ENCODE results near the gene KLHL10. TPM values are rescaled to one million over a fixed set of nuclear protein-coding genes. Genes with fewer than 3 reads are reported as not detected.
A peak's percentile ranks its signal among the peaks of the same experiment; 100 is the strongest.
"Not testable (repeated sequence)": the region's sequence is repeated elsewhere in the genome, so short reads cannot be mapped to it uniquely, and the experiment has no call there.

The KLHL10 gene
- total and polyA plus RNA-seq, 3 experiments from 2014 or later, result 0.24 TPM; not detected in 2

- H3K4me1 ChIP-seq (ENCODE audit: insufficient read depth, low read length), result peaks cover 17% of the 10 kb centered on the region
- no peak for DNase-seq
- no peaks in the 10 kb centered on the region for H3K36me3 ChIP-seq (ENCODE audit: insufficient read depth, low read length)
- H3K4me3 ChIP-seq (ENCODE audit: low read length), result peak overlapping the region; percentile 52
- no peak overlapping the region for H3K27ac ChIP-seq (ENCODE audit: low read depth, low read length)
- Mint-ChIP-seq H3K27ac (peak overlapping the region in 7 of 8 donors; percentile 21 to 86 (median 64)), H3K4me3 (peak overlapping the region; percentile 85 to 92 (median 87)), H3K4me1 (peaks cover 11 to 23% (median 13%) of the 10 kb centered on the region in 3 donors), H3K9me3 (no peaks in the 10 kb centered on the region), H3K36me3 (peaks cover 0 to 27% (median 5%) of the 10 kb centered on the region in 3 donors), H3K27me3 (peaks cover 0 to 3% of the 10 kb centered on the region in 2 donors)
- H3K9me3 ChIP-seq (ENCODE audit: low read length), result no peaks in the 10 kb centered on the region
- H3K27me3 ChIP-seq (ENCODE audit: insufficient read depth, low read length, poor library complexity, severe bottlenecking), result no peaks in the 10 kb centered on the region
- ChIA-PET CTCF (no interaction called here), POLR2A (interaction anchor here (1.1 kb wide), 1 partner anchor 8 kb away, joined by 3 read pairs; no protein-coding TSS in a partner anchor)
Measured at GRCh38 chr17:41835214-41835799, 2.3 kb upstream of the KLHL10 start.

GRCh38 chr17:41835800-41836549 lies 1.6 kb upstream of the KLHL10 start, which contains the start of gene NT5C3B:
Gene NT5C3B (minus strand): TSS chr17:41836232. CDS start chr17:41836193, 39 bp downstream.
- peak within 1 kb of the TSS; percentile 43 for H3K27ac ChIP-seq (ENCODE audit: low read depth, low read length)
- no peaks in the 10 kb centered on the region for H3K27me3 ChIP-seq (ENCODE audit: insufficient read depth, low read length, poor library complexity, severe bottlenecking)
- no peaks in the 10 kb centered on the region for H3K9me3 ChIP-seq (ENCODE audit: low read length)
- peaks cover 17% of the 10 kb centered on the region for H3K4me1 ChIP-seq (ENCODE audit: insufficient read depth, low read length)
- no peaks in the 10 kb centered on the region for H3K36me3 ChIP-seq (ENCODE audit: insufficient read depth, low read length)
- Mint-ChIP-seq H3K27ac (peak within 1 kb of the TSS in 7 of 8 donors; percentile 21 to 91 (median 78)), H3K4me3 (peak within 1 kb of the TSS; percentile 85 to 92 (median 88)), H3K27me3 (peaks cover 0 to 3% of the 10 kb centered on the region in 2 donors), H3K9me3 (no peaks in the 10 kb centered on the region), H3K4me1 (peaks cover 11 to 23% (median 13%) of the 10 kb centered on the region in 3 donors), H3K36me3 (peaks cover 0 to 21% (median 5%) of the 10 kb centered on the region in 3 donors)
- H3K4me3 ChIP-seq (ENCODE audit: low read length), result peak within 1 kb of the TSS; percentile 56
- ChIA-PET CTCF (no interaction called here), POLR2A (interaction anchor here (0.6 to 1.1 kb wide), 2 partner anchors 9 to 37 kb away, joined by 3 read pairs; no protein-coding TSS in a partner anchor)
- DNase-seq, result peak; percentile 31 to 74 (median 54)

GRCh38 chr17:41836550-41837196 lies 952 bp upstream of the KLHL10 start:
- peak overlapping the region; percentile 56 for H3K4me3 ChIP-seq (ENCODE audit: low read length)
- Mint-ChIP-seq H3K9me3 (no peaks in the 10 kb centered on the region), H3K27me3 (peaks cover 0 to 3% of the 10 kb centered on the region in 2 donors), H3K27ac (peak overlapping the region in 6 of 8 donors; percentile 11 to 91 (median 64)), H3K4me3 (peak overlapping the region; percentile 83 to 92 (median 86)), H3K36me3 (peaks cover 0 to 16% (median 1%) of the 10 kb centered on the region in 3 donors), H3K4me1 (peaks cover 11 to 23% (median 13%) of the 10 kb centered on the region in 3 donors)
- DNase-seq, result no peak
- H3K27me3 ChIP-seq (ENCODE audit: insufficient read depth, low read length, poor library complexity, severe bottlenecking), result no peaks in the 10 kb centered on the region
- H3K27ac ChIP-seq (ENCODE audit: low read depth, low read length), result no peak overlapping the region
- no peaks in the 10 kb centered on the region for H3K9me3 ChIP-seq (ENCODE audit: low read length)
- ChIA-PET CTCF (interaction anchor here (1.2 kb wide), 1 partner anchor 22 kb away, joined by 3 read pairs; no protein-coding TSS in a partner anchor), POLR2A (interaction anchor here (0.6 kb wide), 2 partner anchors 25 to 36 kb away, joined by 3 to 7 read pairs; no protein-coding TSS in a partner anchor)
- H3K36me3 ChIP-seq (ENCODE audit: insufficient read depth, low read length), result no peaks in the 10 kb centered on the region
- H3K4me1 ChIP-seq (ENCODE audit: insufficient read depth, low read length), result peaks cover 17% of the 10 kb centered on the region

- peaks cover 11 to 18% (median 12%) of the 10 kb centered on the region in 3 donors for H3K4me1 Mint-ChIP-seq
- H3K4me3 Mint-ChIP-seq, result peak overlapping the region in 1 of 7 donors; percentile 45
- H3K27me3 ChIP-seq (ENCODE audit: insufficient read depth, low read length, poor library complexity, severe bottlenecking); H3K9me3 ChIP-seq (ENCODE audit: low read length); H3K27me3 Mint-ChIP-seq; DNase-seq; H3K9me3 Mint-ChIP-seq; H3K27ac Mint-ChIP-seq; CTCF ChIA-PET; H3K36me3 Mint-ChIP-seq; H3K4me3 ChIP-seq (ENCODE audit: low read length); H3K36me3 ChIP-seq (ENCODE audit: insufficient read depth, low read length); POLR2A ChIA-PET; H3K27ac ChIP-seq (ENCODE audit: low read depth, low read length): not testable (repeated sequence)
- peaks cover 17% of the 10 kb centered on the region for H3K4me1 ChIP-seq (ENCODE audit: insufficient read depth, low read length)
Measured at GRCh38 chr17:41839448-41839847, 1.8 kb downstream of the KLHL10 start.

- H3K27ac ChIP-seq (ENCODE audit: low read depth, low read length); DNase-seq; H3K36me3 ChIP-seq (ENCODE audit: insufficient read depth, low read length); CTCF ChIA-PET; H3K9me3 Mint-ChIP-seq; H3K36me3 Mint-ChIP-seq; H3K9me3 ChIP-seq (ENCODE audit: low read length); H3K4me3 ChIP-seq (ENCODE audit: low read length); H3K27me3 ChIP-seq (ENCODE audit: insufficient read depth, low read length, poor library complexity, severe bottlenecking); H3K27me3 Mint-ChIP-seq; H3K4me1 ChIP-seq (ENCODE audit: insufficient read depth, low read length); H3K4me1 Mint-ChIP-seq; H3K4me3 Mint-ChIP-seq: not testable (repeated sequence)
- peak overlapping the region in 1 of 8 donors; percentile 54 for H3K27ac Mint-ChIP-seq
- POLR2A ChIA-PET, result interaction anchor here (0.7 kb wide), 1 partner anchor 78 kb away, joined by 3 read pairs; no protein-coding TSS in a partner anchor
Measured at GRCh38 chr17:41840781-41841180, 3.2 kb downstream of the KLHL10 start.

GRCh38 chr17:41844971-41845370 lies 7.3 kb downstream of the KLHL10 start:
- H3K27ac ChIP-seq (ENCODE audit: low read depth, low read length), result no peak overlapping the region
- H3K4me1 ChIP-seq (ENCODE audit: insufficient read depth, low read length), result peaks cover 4% of the 10 kb centered on the region
- Mint-ChIP-seq H3K27me3 (peaks cover 0 to under 1% of the 10 kb centered on the region in 2 donors), H3K4me3 (no peak overlapping the region), H3K4me1 (peaks cover 5 to 17% (median 14%) of the 10 kb centered on the region in 3 donors), H3K36me3 (peaks cover 0 to 22% (median 6%) of the 10 kb centered on the region in 3 donors), H3K27ac (no peak overlapping the region), H3K9me3 (no peaks in the 10 kb centered on the region)
- ChIA-PET POLR2A (no interaction called here), CTCF (no interaction called here)
- H3K9me3 ChIP-seq (ENCODE audit: low read length), result no peaks in the 10 kb centered on the region
- DNase-seq, result no peak
- no peaks in the 10 kb centered on the region for H3K27me3 ChIP-seq (ENCODE audit: insufficient read depth, low read length, poor library complexity, severe bottlenecking)
- no peaks in the 10 kb centered on the region for H3K36me3 ChIP-seq (ENCODE audit: insufficient read depth, low read length)
- H3K4me3 ChIP-seq (ENCODE audit: low read length), result no peak overlapping the region

- ChIA-PET POLR2A (interaction anchor here (1.5 kb wide), 1 partner anchor 16 kb away, joined by 3 read pairs; the partner anchor contains the start of gene KLHL11), CTCF (no interaction called here)
Measured at GRCh38 chr17:41848788-41849187, 11.2 kb downstream of the KLHL10 start.

More at GRCh38 chr17:41848788-41849187, 11.2 kb downstream of the KLHL10 start:
- Histone ChIP-seq H3K27ac (ENCODE audit: low read depth, low read length) (no peak overlapping the region), H3K4me3 (ENCODE audit: low read length) (no peak overlapping the region), H3K9me3 (ENCODE audit: low read length) (no peaks in the 10 kb centered on the region), H3K27me3 (ENCODE audit: insufficient read depth, low read length, poor library complexity, severe bottlenecking) (no peaks in the 10 kb centered on the region), H3K36me3 (ENCODE audit: insufficient read depth, low read length) (peaks cover 3% of the 10 kb centered on the region), H3K4me1 (ENCODE audit: insufficient read depth, low read length) (peaks cover 15% of the 10 kb centered on the region)
- Mint-ChIP-seq H3K9me3 (no peaks in the 10 kb centered on the region), H3K4me3 (no peak overlapping the region), H3K27ac (no peak overlapping the region), H3K36me3 (peaks cover 0 to 47% (median 8%) of the 10 kb centered on the region in 3 donors), H3K4me1 (peaks cover 25 to 41% (median 40%) of the 10 kb centered on the region in 3 donors), H3K27me3 (no peaks in the 10 kb centered on the region)
- DNase-seq, result no peak
